Stimulated activated CD8-positive, alpha-beta memory T cell treated with anti-CD3 and anti-CD28 coated beads, Interleukin-12 subunit alpha, Interleukin-12 subunit beta, amount 100 ng/mL, for 4 hours (primary cell): Measurements from ENCODE around the gene EHBP1.
"Not testable (repeated sequence)": the region's sequence is repeated elsewhere in the genome, so short reads cannot be mapped to it uniquely, and the experiment has no call there.

Source experiments
- DNase-seq: peaks from one replicate; pipeline ENCODE4 v3.0.0-alpha.2; 2020; ENCODE audit warnings: low read depth

Gene EHBP1

DNA sequence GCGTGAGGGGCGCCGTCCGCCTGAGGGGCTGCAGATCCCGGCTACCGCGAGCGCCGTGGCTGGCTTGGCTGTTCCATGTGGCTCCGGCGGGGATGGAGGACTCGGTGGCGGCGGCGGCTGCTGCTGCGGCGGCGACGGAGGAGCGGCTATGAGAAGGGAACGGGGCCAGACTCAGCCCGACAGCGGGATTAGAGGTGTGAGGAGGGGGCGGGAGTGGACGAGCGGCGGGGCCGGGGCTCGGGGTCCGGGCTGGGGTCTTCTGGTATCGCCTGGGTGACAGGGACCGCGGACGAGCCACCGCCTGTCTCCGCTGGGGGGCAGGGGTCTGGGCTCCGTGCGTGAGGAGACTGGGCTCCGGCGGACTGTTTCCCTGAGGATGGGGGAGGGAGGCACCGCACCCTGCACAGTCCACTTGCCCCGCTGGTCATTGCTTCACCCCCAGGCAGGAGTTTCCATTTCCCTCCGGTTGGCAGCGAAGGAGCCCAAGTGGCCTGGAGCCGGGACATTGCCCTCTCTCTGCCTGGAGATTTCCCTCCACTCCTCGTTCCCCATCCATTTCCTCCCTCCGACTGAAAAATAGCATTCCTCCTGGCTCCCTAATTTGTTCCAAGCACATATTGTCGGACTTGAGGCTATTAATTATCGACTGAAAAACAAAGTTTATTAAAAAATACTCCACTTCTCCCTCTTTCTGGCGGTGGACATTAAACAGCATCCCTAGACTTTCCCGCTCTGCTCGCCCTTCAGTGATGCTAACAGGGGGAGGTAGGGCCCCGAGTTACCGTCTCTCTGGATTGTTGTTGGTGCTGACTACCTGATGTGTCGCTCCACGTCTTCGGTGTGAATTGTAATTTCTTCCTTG lies 577 bp downstream of the EHBP1 start:
- DNase-seq, result no peak

DNA sequence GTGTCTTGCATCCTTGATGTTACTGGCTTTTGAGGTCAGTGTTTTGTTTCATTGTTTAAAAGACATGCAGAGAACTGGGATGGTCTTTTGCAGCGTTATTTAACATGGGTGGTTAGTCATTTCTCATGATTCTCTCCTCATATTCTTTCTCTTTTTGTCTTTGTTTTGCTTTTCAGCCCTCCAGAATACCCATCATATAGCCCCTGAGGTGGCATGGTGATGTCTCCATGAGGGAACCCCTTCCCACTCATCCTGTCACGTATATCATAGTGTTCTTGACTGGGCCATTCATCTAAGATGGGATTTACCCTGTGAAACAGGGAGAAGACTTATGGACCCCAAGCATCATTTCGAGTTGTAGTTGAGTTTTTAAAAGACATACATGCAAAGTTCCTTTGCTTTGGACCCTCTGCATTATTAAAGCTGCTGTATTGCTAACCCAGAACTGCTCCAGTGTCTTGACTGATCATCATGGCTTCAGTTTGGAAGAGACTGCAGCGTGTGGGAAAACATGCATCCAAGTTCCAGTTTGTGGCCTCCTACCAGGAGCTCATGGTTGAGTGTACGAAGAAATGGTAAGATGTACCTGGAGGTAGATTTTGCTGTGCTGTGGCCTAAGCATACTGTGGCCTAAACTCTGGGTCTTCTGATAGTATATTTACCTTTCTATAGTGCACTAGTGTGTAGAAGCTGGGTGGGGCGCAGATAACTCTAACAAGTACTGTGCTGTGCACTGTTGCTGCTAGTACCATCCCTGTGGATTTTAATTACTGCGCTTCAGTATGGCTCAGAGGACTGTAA lies 1.4 kb downstream of the EHBP1 start:
- no peak for DNase-seq

DNA sequence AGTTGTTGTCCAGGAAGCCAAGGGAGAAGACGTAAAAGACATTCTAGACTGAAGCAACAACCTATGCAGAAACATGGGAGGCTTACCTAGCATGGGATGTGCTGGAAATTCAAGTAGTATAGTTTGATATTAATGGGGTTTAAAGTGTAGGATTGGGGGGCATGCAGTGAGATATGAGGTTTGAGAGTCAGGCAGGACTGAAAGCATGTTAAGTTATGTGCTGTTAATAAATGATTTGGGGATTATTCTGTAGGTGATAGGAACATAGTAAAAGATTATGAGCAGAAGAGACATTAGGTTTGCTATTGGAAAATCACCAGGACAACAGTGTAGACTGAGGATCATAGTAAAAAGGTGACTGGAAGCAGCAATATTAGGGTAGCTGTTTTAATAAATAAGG lies 3.2 kb downstream of the EHBP1 start:
- no peak for DNase-seq

DNA sequence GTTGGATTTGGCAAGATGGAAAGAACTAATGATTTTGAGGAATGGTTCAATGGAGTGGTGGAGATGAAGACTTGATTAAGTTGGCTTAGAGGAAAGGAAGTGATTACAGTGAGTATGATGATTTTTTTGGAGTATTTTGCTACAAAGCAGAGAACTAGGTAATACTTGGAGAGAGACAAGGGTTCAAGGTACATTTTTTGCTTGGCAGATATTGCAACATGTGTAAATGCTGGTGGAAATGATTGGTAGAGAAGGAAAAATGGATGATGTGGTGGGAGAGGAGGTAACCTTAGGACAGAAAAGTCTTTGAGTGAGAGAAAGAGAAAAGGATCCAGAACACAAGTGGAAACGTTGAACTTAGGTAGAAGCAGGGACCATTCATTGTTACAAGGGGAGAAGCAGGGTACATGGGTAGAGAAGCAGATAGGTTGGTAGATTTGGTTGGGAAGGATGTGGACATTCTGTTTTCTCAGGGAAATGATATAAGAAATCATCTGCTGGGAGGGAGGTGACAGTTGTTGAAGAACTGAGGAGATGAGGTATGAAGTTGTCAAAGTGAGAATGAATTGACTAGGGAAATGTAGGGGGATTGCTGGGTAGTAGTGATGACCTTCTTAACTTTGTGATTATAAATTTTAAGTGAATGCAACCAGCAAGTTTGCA lies 6.5 kb downstream of the EHBP1 start:
- no peak for DNase-seq

DNA sequence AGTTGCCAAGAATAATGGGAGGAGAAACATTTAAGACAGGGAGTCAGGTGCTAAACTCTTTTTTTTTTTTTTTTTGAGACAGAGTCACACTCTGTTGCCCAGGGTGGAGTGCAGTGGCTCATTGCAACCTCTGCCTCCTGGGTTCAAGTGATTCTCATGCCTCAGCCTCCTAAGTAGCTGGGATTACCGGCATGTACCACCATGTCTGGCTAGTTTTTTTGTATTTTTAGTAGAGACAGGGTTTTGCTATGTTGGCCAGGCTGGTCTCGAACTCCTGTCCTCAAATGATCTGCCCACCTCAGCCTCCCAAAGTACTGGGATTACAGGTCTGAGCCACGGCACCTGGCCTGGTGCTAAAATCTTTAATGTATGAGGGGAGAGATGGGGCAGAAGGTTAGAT lies 7.7 kb downstream of the EHBP1 start:
- DNase-seq, result not testable (repeated sequence)

DNA sequence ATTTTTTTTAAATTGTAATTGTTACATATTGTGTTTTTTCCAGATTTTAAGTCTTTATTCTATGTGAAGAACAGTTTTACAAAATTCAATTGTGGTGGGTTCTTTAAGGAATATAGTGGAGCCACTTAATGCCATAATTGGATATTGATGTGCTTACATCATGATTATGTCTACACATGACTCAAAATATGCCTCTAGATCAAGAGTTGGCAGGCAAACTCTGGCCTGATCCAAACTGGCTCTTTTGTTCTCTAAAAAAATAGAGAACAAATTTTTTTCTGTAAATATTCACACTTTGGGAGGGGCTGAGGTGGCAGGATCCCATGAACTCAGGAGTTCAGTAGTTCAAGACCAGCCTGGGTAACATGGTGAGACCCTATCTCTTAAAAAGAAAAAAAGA lies 8.3 kb downstream of the EHBP1 start:
- no peak for DNase-seq

DNA sequence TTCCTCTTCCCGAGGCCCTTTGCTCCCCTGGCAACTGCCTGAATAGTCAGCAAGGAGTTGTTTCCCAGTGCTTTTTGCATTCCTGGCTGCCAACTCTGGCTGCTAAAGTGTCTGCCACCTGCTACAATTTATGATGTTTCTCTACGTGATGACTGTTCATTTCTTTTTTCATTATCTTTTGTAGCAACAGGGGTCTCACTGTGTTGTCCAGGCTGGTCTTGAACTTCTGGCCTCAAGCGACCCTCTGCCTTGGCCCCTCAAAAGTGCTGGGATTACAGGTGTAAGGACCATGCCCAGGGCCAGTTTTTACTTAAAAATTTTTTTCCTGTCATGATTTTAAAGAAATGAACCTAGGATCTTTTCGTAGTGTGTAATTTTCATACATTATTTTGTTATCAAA lies 11.3 kb downstream of the EHBP1 start:
- DNase-seq, result no peak

DNA sequence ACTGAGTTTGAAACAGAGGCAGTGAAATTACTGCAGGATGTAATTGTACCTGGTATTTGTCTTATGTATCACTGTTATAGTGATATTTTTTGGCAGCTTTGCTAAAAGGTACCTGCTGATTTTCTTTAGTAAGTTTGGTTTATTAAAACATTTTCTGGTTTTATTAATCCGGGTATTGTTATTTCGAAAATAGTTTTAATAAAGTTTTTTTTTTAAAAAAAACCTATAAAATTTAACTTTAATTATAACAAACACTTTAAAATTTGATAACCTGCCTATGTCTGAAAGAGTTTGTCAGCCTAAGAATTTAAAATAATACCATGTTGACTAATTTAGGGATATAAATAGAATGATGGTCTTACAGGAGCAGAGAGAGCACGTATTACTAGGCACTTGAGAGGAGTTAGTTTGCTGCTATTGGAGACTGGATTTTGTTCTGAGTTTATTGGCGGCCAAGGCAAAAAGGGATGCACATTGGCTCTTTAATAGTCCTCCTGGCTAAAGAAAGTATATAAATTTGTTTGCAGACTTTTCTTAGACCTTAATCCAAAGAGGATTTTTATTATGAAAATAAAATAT lies 12.1 kb downstream of the EHBP1 start:
- no peak for DNase-seq

DNA sequence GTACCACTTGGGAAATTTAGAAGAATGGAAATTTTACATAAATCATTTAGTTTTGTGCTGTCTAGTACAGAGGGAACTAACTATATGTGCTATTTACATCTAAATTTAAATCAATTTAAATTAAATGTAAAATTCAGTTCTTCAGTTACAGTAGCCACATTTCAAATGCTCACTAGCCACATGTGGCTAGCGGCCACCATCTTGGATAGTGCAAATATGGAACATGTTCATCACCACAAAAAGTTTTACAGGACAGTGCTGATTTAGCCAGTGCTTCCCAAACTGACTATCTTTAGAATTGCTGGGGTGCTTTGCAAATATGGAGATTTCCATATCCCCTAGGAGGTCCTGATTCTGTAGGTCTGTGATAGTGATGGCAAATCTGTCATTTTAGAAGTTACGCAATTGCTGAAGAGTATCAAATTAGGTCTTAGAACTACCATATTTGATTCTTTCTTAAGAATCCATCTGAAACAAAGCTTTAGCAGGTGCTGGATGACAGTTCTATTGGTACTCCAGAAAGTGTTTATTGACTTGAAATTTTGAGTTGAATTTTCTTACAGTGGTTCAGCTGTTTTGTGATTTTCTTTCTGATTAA lies 12.8 kb downstream of the EHBP1 start:
- no peak for DNase-seq

DNA sequence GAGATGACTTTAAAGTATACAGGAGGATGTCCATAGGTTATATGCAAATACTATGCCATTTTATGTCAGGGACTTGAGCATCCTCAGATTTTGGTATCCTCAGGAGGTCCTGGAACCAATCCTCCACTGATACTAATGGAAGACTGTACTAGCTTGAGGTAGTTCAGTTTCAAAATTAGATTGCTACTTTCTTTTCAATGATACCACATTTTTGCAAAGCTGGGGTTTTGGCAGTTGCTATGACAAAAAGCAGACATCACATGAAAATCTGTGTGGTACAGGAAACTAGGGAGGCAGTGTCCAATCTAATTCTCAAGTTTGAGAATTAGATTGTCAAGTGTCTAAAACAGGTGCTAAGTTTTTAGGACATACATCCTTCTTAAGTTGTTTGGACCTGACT lies 14.2 kb downstream of the EHBP1 start:
- DNase-seq, result no peak

DNA sequence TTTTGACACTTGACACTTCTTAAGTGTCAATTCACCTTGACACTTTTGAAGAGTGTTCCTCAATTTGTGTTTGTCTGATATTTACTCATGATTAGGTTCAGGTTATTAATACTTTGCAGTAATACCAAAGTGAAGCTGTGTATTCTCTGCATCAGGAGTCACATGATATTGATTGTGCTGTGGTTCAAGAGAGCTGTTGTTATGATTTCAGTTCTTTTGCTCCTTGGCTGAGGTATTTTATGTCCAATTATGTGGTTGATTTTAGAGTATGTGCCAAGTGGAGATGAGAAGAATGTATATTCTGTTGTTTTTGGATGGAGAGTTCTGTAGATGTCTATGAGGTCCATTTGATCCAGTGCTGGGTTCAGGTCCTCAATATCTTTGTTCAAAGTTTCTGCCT lies 17.2 kb downstream of the EHBP1 start:
- DNase-seq, result no peak

DNA sequence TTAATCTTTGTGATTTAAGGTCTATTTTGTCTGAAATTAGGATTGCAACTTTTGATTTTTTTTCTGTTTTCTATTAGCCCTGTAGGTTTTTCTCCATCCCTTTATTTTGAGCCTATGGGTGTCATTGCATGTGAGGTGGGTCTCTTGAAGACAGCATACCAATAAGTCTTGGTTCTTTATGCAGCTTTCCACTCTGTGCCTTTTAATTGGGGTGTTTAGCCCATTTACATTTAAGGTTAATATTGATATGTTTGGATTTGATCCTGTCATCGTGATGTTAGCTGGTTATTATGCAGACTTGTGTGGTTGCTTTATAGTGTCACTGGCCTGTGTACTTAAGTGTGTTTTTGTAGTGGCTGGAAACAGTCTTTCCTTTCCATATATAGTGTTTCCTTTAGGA lies 17.7 kb downstream of the EHBP1 start:
- DNase-seq, result no peak

DNA sequence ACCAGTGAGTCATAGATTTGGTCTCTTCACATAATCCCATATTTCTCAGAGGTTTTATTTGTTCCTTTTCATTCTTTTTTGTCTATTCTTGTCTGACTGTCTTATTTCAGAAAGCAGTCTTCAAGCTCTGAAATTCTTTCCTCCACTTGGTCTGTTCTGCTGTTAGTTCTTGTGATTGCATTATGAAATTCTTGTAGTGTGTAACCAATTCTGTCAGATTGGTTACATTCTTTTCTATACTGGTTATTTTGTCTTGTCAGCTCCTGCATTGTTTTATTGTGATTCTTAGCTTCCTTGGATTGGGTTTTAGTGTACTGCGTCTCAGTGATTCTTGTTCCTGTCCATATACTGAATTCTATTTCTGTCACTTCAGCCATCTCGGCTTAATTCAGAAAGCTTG lies 18.6 kb downstream of the EHBP1 start:
- DNase-seq, result no peak

DNA sequence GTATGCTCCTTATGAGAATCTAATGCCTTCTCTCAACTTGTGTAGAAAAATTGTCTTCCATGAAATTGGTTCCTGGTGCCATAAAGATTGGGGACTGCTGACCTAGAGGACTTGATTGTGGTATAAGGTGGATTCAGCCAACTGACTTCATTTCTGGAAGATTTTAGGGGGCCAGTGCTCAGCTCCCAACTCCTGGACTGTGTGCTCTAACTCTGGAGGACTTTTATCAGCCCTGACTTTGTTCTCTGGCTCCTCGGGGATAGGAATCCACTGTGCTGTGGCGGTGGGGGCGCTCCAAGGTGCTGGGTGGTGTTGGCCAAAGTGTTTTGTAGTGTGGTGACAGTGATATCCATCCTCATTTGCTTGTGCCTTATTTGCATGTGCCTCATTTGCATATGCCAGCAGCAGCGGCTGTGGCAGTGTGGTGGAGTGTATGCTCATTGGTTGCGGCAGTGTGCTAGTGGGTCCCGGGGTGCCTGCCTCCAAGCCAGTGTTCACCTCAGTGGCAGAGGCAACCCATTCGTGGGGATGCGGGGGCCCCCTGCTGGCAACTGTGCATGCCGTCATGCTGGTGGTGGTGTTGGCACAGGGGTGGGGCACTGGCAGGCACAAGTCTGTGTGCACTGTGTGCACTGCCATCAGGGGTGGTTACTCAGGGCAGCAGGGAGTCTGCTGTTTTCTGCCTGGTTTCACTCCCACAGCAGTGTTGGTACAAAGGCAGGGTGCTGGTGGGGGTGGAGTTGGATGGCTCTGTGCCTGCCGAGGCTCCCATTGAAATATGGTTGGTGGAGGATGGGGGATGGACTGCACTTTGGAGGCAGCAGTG lies 19.6 kb downstream of the EHBP1 start:
- DNase-seq, result no peak

DNA sequence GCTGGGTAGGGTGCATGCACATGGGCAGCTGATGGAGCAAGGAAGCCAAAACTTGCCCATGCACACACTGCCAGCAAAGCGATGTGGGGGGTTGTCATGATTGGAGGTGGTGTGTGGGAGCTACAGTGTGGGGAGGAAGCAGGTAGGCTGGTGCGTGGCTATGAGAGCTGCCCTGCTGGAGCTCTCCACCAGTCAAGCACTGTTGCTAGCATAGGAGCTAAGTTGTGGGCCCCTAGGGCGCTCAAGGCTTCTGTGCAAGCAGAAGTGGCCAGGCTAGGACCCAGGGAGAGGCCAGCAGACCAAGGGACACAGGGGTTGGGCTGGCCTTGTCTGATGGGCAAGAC lies 20.2 kb downstream of the EHBP1 start:
- DNase-seq, result no peak

DNA sequence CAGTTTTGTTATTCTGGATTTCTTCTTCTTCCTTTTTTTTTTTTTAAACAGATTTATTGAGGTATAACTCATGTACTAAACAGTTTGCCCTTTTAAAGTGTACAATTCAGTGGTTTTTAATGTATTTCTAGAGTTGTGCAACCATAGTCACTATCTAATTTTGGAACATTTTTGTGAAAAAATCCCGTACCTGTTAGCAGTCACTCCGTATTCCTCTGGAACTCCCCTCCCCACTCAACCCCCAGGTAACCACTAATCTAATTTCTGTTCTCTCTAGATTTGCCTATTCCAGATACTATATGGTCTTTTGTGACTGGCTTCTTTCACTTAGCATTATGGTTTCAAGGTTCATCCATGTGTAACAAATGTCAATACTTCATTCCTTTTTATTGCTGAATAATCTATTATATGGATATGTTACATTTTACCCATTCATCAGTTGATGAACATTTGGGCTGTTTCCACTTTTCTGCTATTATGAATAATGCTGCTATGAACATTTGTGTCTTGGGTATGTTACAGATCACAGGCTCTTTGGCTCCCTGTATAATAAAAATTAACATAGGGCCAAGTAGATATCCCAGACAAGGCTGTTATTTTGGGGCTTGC lies 21.9 kb downstream of the EHBP1 start:
- DNase-seq, result no peak

DNA sequence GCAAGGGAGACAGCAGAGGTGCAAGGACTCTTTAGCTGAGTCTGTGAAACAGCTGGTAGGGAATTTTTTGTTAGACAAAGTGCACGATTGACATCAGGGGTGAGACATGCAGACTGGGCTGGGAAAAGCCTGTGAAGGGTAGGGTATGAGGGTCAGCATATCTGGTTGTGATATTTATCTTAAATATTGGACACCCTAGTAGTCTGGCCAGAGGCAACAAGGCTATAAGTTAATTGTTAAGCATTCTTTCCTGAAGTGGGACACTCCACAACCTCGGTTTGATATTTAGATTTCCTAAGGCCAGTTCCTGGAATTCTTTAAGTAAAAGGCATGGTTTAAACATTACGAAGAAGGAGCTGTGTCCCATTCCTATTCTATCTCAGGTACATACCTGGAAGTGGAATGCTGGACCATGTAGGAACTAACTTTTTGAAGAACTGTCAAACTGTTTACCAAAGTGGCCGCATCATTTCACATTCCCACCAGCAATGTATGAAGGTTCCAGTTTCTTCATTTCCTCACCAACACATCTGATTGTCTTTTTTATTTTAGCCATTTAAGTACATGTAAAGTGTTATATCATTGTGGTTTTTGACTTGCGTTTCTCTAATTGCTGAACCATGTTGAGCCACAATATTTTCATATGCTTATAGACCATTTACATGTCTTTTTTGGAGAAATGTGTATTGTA lies 22.5 kb downstream of the EHBP1 start:
- DNase-seq, result no peak

DNA sequence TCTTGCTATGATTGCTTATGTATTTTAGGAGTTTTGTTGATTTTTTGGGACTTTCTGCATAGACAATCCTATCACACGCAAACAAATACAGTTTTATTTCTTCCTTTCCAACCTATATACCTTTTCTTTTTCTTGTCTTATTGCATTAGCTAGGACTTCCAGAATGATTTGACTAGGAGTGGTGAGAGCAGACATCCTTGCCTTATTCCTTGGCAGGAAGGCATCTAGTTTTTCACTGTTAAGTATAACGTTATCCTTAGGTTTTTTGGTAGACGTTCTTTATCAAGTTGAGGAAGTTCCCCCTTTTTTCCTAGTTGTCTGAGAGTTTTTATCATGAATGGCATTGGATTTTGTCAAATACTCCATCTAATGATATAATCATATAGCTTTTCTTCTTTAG lies 25.8 kb downstream of the EHBP1 start:
- DNase-seq, result no peak

DNA sequence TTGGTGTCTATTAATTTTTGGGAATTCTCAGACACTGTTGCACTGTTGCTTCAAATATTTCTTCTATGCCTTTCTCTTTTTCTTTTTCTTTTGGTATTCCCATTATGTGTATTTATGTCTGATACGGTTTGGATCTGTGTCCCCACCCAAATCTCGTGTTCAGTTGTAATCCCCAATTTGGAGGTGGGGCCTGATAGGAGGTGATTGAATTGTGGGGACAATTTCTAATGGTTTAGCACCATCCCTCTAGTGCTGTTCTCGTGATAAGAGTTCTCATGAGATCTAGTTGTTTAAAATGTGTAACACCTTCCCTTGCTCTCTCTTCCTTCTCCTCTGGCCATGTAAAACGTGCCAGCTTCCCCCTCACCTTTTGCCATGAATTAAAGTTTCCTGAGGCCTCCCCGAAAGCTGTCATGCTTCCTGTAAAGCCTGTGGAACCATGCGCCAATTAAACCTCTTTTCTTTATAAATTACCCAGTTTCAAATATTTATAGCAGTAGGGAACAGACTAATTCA lies 26.8 kb downstream of the EHBP1 start:
- DNase-seq, result no peak

DNA sequence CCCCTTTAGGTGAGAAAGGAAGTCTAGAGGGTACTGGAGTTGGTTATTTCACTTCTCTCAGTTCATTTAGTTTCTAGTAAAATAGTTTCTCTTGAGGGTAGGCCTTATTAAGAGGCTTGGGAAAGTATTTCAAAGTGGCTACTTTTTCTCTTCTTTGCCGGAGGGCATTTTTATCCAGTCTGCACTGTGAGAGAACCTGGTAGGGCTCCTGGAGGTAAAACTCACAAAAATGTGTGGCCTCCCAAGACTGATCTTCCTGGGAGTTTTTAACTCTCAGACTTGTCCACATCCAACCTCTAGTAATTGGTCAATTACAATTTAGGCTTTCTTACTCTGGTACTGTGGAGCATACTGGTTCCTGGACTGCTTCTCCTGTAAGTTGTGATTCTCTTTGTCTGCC lies 28.0 kb downstream of the EHBP1 start:
- no peak for DNase-seq
